Testis (tissue), 3 donors: ENCODE measurements around the gene ZNF521. TPM values are rescaled to one million over a fixed set of nuclear protein-coding genes. Genes with fewer than 3 reads are reported as not detected.
A peak's percentile ranks its signal among the peaks of the same experiment; 100 is the strongest.

Source experiments
- DNase-seq: peaks from one replicate; pipeline ENCODE4 v3.0.0-alpha.2; 2019
- H3K27ac ChIP-seq, 2 donors: fragments of 200-600 bp; sonication (generic); one replicate each; pipeline ENCODE4 v1.5.1; 2019
- H3K27me3 ChIP-seq: fragments of 200-600 bp; sonication (generic); one replicate; pipeline ENCODE4 v1.5.1; 2019
- H3K36me3 ChIP-seq: fragments of 200-600 bp; sonication (generic); one replicate; pipeline ENCODE4 v1.5.1; 2017; ENCODE audit warnings: low read depth; ENCODE audit errors: missing control alignments
- H3K4me1 ChIP-seq: fragments of 200-600 bp; sonication (generic); one replicate; pipeline ENCODE4 v1.5.1; 2019
- H3K4me3 ChIP-seq, 2 donors: fragments of 200-600 bp; sonication (generic); one replicate each; pipeline ENCODE4 v1.5.1; 2017 to 2019
- H3K9me3 ChIP-seq: fragments of 200-600 bp; sonication (generic); one replicate; pipeline ENCODE4 v1.5.1; 2017
- POLR2A ChIP-seq: fragments of 450-650 bp; IDR thresholded peaks from one replicate; pipeline ENCODE4 v1.6.1; 2017; ENCODE audit warnings: antibody characterized with exemption, mild to moderate bottlenecking, moderate library complexity
- WGBS, 2 donors: methylation state at CpG; one replicate each; pipeline ENCODE4 v1.1.5; 2018; 5-methylcytosine and 5-hydroxymethylcytosine counted together
- intact Hi-C: fragments of 100-400 bp; cut with DNase I; formaldehyde crosslinking; loops from one replicate; pipeline ENCODE4 v1.15.1; 2023; ENCODE audit warnings: low total_unique reads
- polyA plus RNA-seq: library from polyadenylated mRNA; stranded (reverse); fragments of 350-450 nt; fragmentation: Illumina TruSeq; extraction: RNeasy Lipid Tissue Mini Kit (QIAGEN cat#74804); gene quantifications from one replicate; pipeline ENCODE4 v1.2.3, GENCODE V29; 2014; ENCODE audit warnings: low read depth, low replicate concordance; ENCODE audit not compliant: insufficient read depth
- total RNA-seq, 2 donors: library from RNA; depleted of rRNA; stranded (reverse); fragments of >200 nt; gene quantifications; one replicate each; pipeline ENCODE4 v1.2.3, GENCODE V29; 2016
- TF ChIP-seq, protein P1 (sequence below), 3 experiments: fragments of 450-650 bp in 2 of 3; fragments of 200-600 bp in 1 of 3; sonication (generic) in 1 of 3; IDR thresholded peaks; one replicate each; pipeline ENCODE4 v1.5.1; 2016 to 2019; ENCODE audit warnings: antibody characterized with exemption in 3 of 3, mild to moderate bottlenecking in 2 of 3, moderate library complexity in 1 of 3

The ZNF521 gene
- total and polyA plus RNA-seq, 3 donors from 2014 or later: 8.7 to 46.9 (median 34.7) TPM

GRCh38 chr18:25137197-25137472 is 214.8 kb downstream of the ZNF521 start:
- intact Hi-C loops: no loop called here
- Histone ChIP-seq H3K4me3 (no peak overlapping the region), H3K27me3 (no peaks in the 10 kb centered on the region), H3K27ac (peak overlapping the region in 1 of 2 donors; percentile 48), H3K9me3 (no peaks in the 10 kb centered on the region), H3K4me1 (peaks cover 18% of the 10 kb centered on the region), H3K36me3 (no peaks in the 10 kb centered on the region)
- no peak for DNase-seq
- 83 to 87% methylated on average over 4 of the region's 4 CpGs for WGBS, 2 donors
- TF ChIP-seq, protein P1, sequence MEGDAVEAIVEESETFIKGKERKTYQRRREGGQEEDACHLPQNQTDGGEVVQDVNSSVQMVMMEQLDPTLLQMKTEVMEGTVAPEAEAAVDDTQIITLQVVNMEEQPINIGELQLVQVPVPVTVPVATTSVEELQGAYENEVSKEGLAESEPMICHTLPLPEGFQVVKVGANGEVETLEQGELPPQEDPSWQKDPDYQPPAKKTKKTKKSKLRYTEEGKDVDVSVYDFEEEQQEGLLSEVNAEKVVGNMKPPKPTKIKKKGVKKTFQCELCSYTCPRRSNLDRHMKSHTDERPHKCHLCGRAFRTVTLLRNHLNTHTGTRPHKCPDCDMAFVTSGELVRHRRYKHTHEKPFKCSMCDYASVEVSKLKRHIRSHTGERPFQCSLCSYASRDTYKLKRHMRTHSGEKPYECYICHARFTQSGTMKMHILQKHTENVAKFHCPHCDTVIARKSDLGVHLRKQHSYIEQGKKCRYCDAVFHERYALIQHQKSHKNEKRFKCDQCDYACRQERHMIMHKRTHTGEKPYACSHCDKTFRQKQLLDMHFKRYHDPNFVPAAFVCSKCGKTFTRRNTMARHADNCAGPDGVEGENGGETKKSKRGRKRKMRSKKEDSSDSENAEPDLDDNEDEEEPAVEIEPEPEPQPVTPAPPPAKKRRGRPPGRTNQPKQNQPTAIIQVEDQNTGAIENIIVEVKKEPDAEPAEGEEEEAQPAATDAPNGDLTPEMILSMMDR (IDR thresholded peaks at IDR 0.05): no peak
- TF ChIP-seq POLR2A: no peak

DNA sequence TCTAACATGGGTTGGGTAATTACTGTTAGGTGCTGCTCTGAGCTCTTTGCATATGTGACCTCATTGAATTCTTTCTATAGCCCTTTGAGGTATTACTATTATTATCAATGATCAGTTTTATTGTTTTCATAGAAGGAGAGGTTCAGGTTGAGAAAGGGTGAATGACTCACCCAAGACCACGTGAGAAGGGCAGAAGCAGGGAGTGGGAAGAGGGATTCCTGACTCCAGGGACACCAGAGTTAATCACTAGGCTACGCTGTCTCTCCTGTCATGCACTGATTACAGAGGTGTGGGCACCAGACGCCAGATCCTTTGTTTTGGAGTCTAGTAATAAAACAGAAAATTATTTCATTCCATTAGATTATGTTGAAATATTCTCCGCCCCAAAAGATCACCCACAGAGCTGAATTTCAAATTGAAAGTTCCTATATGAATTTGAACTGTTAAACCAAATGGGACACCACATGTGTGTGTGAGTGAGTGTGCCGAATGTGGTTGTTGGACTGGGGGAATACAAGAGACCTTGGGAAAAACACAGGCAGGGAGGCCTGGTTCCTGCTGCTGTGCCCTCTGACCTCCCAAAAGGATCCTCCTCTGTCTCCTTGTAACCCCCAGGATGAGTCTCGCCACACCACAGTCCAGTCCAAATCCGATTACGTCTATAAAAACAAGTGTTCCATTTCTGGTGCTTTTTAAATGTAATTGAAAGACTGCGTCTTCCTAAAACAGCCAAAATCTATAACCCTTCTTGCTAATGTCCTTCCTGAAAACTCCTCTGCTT is 215.4 kb downstream of the ZNF521 start:
- WGBS, 2 donors: 64 to 72% methylated on average over 9 of the region's 9 CpGs
- H3K36me3 ChIP-seq: no peaks in the 10 kb centered on the region
- intact Hi-C loops: no loop called here
- no peaks in the 10 kb centered on the region for H3K9me3 ChIP-seq
- H3K4me1 ChIP-seq: peaks cover 18% of the 10 kb centered on the region
- H3K27ac ChIP-seq: peak overlapping the region in 1 of 2 donors; percentile 48
- DNase-seq: peak; percentile 41
- no peak for TF ChIP-seq POLR2A
- TF ChIP-seq, protein P1 (IDR thresholded peaks at IDR 0.05): no peak
- H3K4me3 ChIP-seq: no peak overlapping the region
- no peaks in the 10 kb centered on the region for H3K27me3 ChIP-seq

DNA sequence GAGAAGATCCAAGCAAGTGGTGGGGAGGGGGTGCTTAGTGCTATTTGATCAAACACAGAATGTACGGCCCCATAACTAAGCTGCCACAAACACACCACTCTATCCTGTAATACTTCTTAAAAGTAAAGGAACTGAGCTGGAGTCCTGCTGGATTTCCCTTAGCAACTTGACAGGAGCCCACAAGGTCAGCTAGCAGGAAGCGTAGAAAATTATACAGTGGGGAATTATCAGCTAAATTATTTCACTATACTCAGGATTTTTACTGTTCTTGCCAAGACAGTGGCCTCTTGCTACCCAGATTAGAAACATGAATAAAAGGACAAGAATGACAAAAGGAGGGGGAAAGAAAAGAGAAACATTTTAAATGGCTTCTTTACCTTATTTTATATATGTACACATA is 217.1 kb downstream of the ZNF521 start:
- H3K27ac ChIP-seq: no peak overlapping the region
- TF ChIP-seq, protein P1 (IDR thresholded peaks at IDR 0.05): no peak
- TF ChIP-seq POLR2A: no peak
- no peak for DNase-seq
- H3K27me3 ChIP-seq: no peaks in the 10 kb centered on the region
- H3K36me3 ChIP-seq: no peaks in the 10 kb centered on the region
- no peak overlapping the region for H3K4me3 ChIP-seq
- WGBS, 2 donors: 53 to 70% methylated on average over 2 of the region's 2 CpGs
- intact Hi-C loops: no loop called here
- H3K4me1 ChIP-seq: peaks cover 11% of the 10 kb centered on the region
- H3K9me3 ChIP-seq: no peaks in the 10 kb centered on the region

GRCh38 chr18:25133879-25134278 is 218.1 kb downstream of the ZNF521 start:
- Histone ChIP-seq H3K36me3 (no peaks in the 10 kb centered on the region), H3K4me1 (peaks cover 8% of the 10 kb centered on the region), H3K9me3 (no peaks in the 10 kb centered on the region), H3K27me3 (no peaks in the 10 kb centered on the region), H3K27ac (no peak overlapping the region), H3K4me3 (no peak overlapping the region)
- 74 to 83% methylated on average over 2 of the region's 2 CpGs for WGBS, 2 donors
- intact Hi-C loops: no loop called here
- no peak for DNase-seq
- TF ChIP-seq POLR2A: no peak
- TF ChIP-seq, protein P1 (IDR thresholded peaks at IDR 0.05): no peak
